SK-N-SH (cell line): ENCODE data around the gene PDHA2. TPM values are rescaled to one million over a fixed set of nuclear protein-coding genes. Genes with fewer than 3 reads are reported as not detected.

ENCODE experiments used
- CTCF ChIA-PET: fragments of 300-600, 350-600 bp; formaldehyde crosslinking; extraction: SDS; loops from one replicate; lab custom pipeline; 2021; lab: Yijun Ruan, JAX
- POLR2A ChIA-PET: fragments of 350-600 bp; sonication (Branson Sonifier 250); formaldehyde crosslinking; extraction: SDS; loops from one replicate; lab custom pipeline; 2020; ENCODE audit warnings: antibody characterized with exemption, inconsistent platforms; lab: Yijun Ruan, JAX
- DNase-seq: peaks from one replicate; pipeline ENCODE4 v3.0.0; 2012
- H2AFZ ChIP-seq: fragments of 200-600 bp; sonication (generic); 2 replicates; pipeline ENCODE4 v1.8.1; 2016; ENCODE audit warnings: antibody characterized with exemption, mild to moderate bottlenecking, low read depth
- H3F3A ChIP-seq: fragments of 200-600 bp; sonication (generic); replicated peaks from 2 replicates; pipeline ENCODE3; 2016; ENCODE audit warnings: antibody characterized with exemption, mild to moderate bottlenecking; ENCODE audit not compliant: insufficient read depth
- H3K27ac ChIP-seq, 2 experiments: fragments of 200-500 bp in 1 of 2; fragments of 200-600 bp in 1 of 2; sonication (Bioruptor generic) in 1 of 2; sonication (generic), shearing (Covaris generic) in 1 of 2; 2 replicates each; pipeline versions ENCODE4 v1.5.1 to v1.6.1; 2014 to 2016; ENCODE audit warnings: low read depth in 2 of 2, inconsistent platforms in 1 of 2, low read length in 1 of 2, mild to moderate bottlenecking in 1 of 2, mixed read lengths in 1 of 2
- H3K27me3 ChIP-seq: fragments of 200-600 bp; sonication (generic), shearing (Covaris generic); 2 replicates; pipeline ENCODE4 v1.6.1; 2016; ENCODE audit warnings: mixed run types; ENCODE audit not compliant: insufficient read depth
- H3K36me3 ChIP-seq, 2 experiments: fragments of 200-500 bp in 1 of 2; fragments of 200-600 bp in 1 of 2; sonication (Bioruptor generic) in 1 of 2; sonication (generic) in 1 of 2; replicated peaks in 1 of 2; 2 replicates each; pipeline versions ENCODE3 to v1.5.1; 2014 to 2016; ENCODE audit warnings: low read length in 1 of 2, mild to moderate bottlenecking in 1 of 2; ENCODE audit not compliant: insufficient read depth in 2 of 2, control insufficient read depth in 1 of 2
- H3K4me1 ChIP-seq, 2 experiments: fragments of 200-500 bp in 1 of 2; fragments of 200-600 bp in 1 of 2; sonication (Bioruptor generic) in 1 of 2; sonication (generic), shearing (Covaris generic) in 1 of 2; 2 replicates each; pipeline versions ENCODE4 v1.5.1 to v1.6.1; 2014 to 2016; ENCODE audit warnings: low read depth in 1 of 2, low read length in 1 of 2, mixed run types in 1 of 2; ENCODE audit not compliant: insufficient read depth in 2 of 2, control insufficient read depth in 1 of 2
- H3K4me2 ChIP-seq: fragments of 200-600 bp; sonication (generic), shearing (Covaris generic); 2 replicates; pipeline ENCODE4 v1.6.1; 2017; ENCODE audit warnings: mixed run types
- H3K4me3 ChIP-seq, 2 experiments: fragments of 200-500 bp in 1 of 2; fragments of 200-600 bp in 1 of 2; sonication (Bioruptor generic) in 1 of 2; sonication (generic), shearing (Covaris generic) in 1 of 2; 2 replicates each; pipeline versions ENCODE4 v1.5.1 to v1.8.1; 2014 to 2016; ENCODE audit warnings: low read depth in 2 of 2, inconsistent platforms in 1 of 2, low read length in 1 of 2, mild to moderate bottlenecking in 1 of 2, mixed read lengths in 1 of 2, moderate library complexity in 1 of 2
- H3K79me2 ChIP-seq: fragments of 200-600 bp; sonication (generic); 2 replicates; pipeline ENCODE4 v1.8.1; 2017; ENCODE audit warnings: mild to moderate bottlenecking; ENCODE audit not compliant: insufficient read depth
- H3K9ac ChIP-seq: fragments of 200-600 bp; sonication (generic); 2 replicates; pipeline ENCODE4 v1.6.1; 2017; ENCODE audit warnings: mixed run types
- H3K9me2 ChIP-seq: fragments of 200-600 bp; sonication (generic); 2 replicates; pipeline ENCODE4 v1.6.1; 2017; ENCODE audit warnings: mixed run types
- H3K9me3 ChIP-seq: fragments of 200-600 bp; sonication (generic); 2 replicates; pipeline ENCODE4 v1.6.1; 2017; ENCODE audit warnings: mixed run types, mild to moderate bottlenecking, moderate library complexity
- H4K20me1 ChIP-seq: fragments of 200-600 bp; sonication (generic); 2 replicates; pipeline ENCODE4 v1.6.1; 2017; ENCODE audit warnings: mild to moderate bottlenecking, mixed run types; ENCODE audit not compliant: insufficient read depth
- CHD2 ChIP-seq: fragments of 150-350 bp; IDR thresholded peaks from 2 replicates; pipeline ENCODE4 v1.6.1; 2018; ENCODE audit warnings: low read length; ENCODE audit not compliant: partially characterized antibody
- CTCF ChIP-seq: fragments of 200-600 bp; sonication (generic); IDR thresholded peaks from 2 replicates; pipeline ENCODE4 v1.6.1; 2017; ENCODE audit warnings: antibody characterized with exemption, mild to moderate bottlenecking, moderate library complexity
- ELF1 ChIP-seq: IDR thresholded peaks from 2 replicates; pipeline ENCODE4 v1.4.0; 2012
- EP300 ChIP-seq, 2 experiments: IDR thresholded peaks; 2 replicates each; pipeline versions ENCODE4 v1.4.0 to v1.6.1; 2012; ENCODE audit warnings: borderline replicate concordance in 1 of 2, low read depth in 1 of 2, low read length in 1 of 2
- EZH2phosphoT487 ChIP-seq: fragments of 200-600 bp; sonication (generic); IDR thresholded peaks from 2 replicates; pipeline ENCODE4 v1.6.1; 2017; ENCODE audit warnings: low read depth, mixed run types, mild to moderate bottlenecking, antibody characterized with exemption, moderate library complexity, borderline replicate concordance
- FOSL2 ChIP-seq: IDR thresholded peaks from 2 replicates; pipeline ENCODE4 v1.4.0; 2012; ENCODE audit warnings: low read depth, mild to moderate bottlenecking, moderate library complexity, borderline replicate concordance
- FOXJ3 ChIP-seq: sonication (generic); formaldehyde crosslinking; IDR thresholded peaks from 2 replicates; pipeline ENCODE4 v1.5.1; 2020; ENCODE audit warnings: mild to moderate bottlenecking, missing genetic modification reagents
- IRF3 ChIP-seq: fragments of 150-350 bp; IDR thresholded peaks from 2 replicates; pipeline ENCODE4 v1.6.1; 2016; ENCODE audit warnings: mild to moderate bottlenecking, low read depth, low read length
- MAX ChIP-seq: IDR thresholded peaks from 2 replicates; pipeline ENCODE4 v1.4.0; 2012; ENCODE audit warnings: low read depth
- MEF2A ChIP-seq: IDR thresholded peaks from 2 replicates; pipeline ENCODE4 v1.4.0; 2012; ENCODE audit warnings: low read depth, borderline replicate concordance
- NFIC ChIP-seq: IDR thresholded peaks from 2 replicates; pipeline ENCODE4 v1.4.0; 2012; ENCODE audit warnings: borderline replicate concordance
- NRF1 ChIP-seq: IDR thresholded peaks from 2 replicates; pipeline ENCODE4 v1.6.1; 2012; ENCODE audit warnings: low read depth, mild to moderate bottlenecking, low read length
- REST ChIP-seq: IDR thresholded peaks from 2 replicates; pipeline ENCODE4 v1.6.1; 2012; ENCODE audit warnings: mild to moderate bottlenecking, low read depth, low read length, moderate library complexity
- RXRA ChIP-seq: IDR thresholded peaks from 2 replicates; pipeline ENCODE4 v1.4.0; 2012; ENCODE audit warnings: low read depth, mild to moderate bottlenecking, borderline replicate concordance
- SIN3A ChIP-seq: IDR thresholded peaks from 2 replicates; pipeline ENCODE4 v1.6.1; 2012; ENCODE audit warnings: low read depth, mild to moderate bottlenecking, low read length, moderate library complexity, borderline replicate concordance
- TCF12 ChIP-seq: IDR thresholded peaks from 2 replicates; pipeline ENCODE4 v1.4.0; 2012
- TEAD4 ChIP-seq: IDR thresholded peaks from 2 replicates; pipeline ENCODE4 v1.4.0; 2012; ENCODE audit warnings: mild to moderate bottlenecking, borderline replicate concordance; ENCODE audit not compliant: insufficient read depth
- USF1 ChIP-seq: IDR thresholded peaks from 2 replicates; pipeline ENCODE4 v1.4.0; 2012; ENCODE audit warnings: low read depth, borderline replicate concordance
- YY1 ChIP-seq: IDR thresholded peaks from 2 replicates; pipeline ENCODE4 v1.4.0; 2012; ENCODE audit warnings: low read depth, mild to moderate bottlenecking
- WGBS: methylation state at CpG from one replicate; pipeline ENCODE4 v1.1.6; 2017; ENCODE audit warnings: low lambda C conversion rate; 5-methylcytosine and 5-hydroxymethylcytosine counted together
- polyA plus RNA-seq, 3 experiments: library from polyadenylated mRNA; depleted of rRNA; stranded (reverse); fragments of >200 nt; gene quantifications; 2 replicates each; pipeline ENCODE4 v1.2.3, GENCODE V29; 2012

Gene PDHA2
- polyA plus RNA-seq, 1 of the 3 experiments (the other 2 are of a cell fraction), result not detected

GRCh38 chr4:95869961-95870500 is 30.1 kb downstream of the PDHA2 start:
- CTCF ChIA-PET, result no interaction called here

More at GRCh38 chr4:95869961-95870500, 30.1 kb downstream of the PDHA2 start:
- no peak overlapping the region for H3K27ac ChIP-seq
- H4K20me1 ChIP-seq, result no peaks in the 10 kb centered on the region
- no peak for DNase-seq
- no peaks in the 10 kb centered on the region for H3K36me3 ChIP-seq
- no peaks in the 10 kb centered on the region for H3K9me2 ChIP-seq
- peaks cover 21% of the 10 kb centered on the region for H3K9me3 ChIP-seq
- WGBS, result 43% methylated on average over 1 of the region's 1 CpG
- H2AFZ ChIP-seq, result no peak overlapping the region
- POLR2A ChIA-PET, result no interaction called here
- TF ChIP-seq ELF1 (no peak), CTCF (no peak), IRF3 (no peak), SIN3A (no peak), MAX (no peak), EZH2phosphoT487 (no peak), NFIC (no peak), FOXJ3 (CRISPR knock-in tag) (no peak), FOSL2 (no peak), TCF12 (no peak), NRF1 (no peak), MEF2A (no peak), YY1 (no peak), EP300 (IDR thresholded peaks at IDR 0.05; ENCODE audit: borderline replicate concordance in 1 of 2, low read depth in 1 of 2, low read length in 1 of 2) (no peak), RXRA (no peak), TEAD4 (no peak), USF1 (no peak), CHD2 (no peak), REST (no peak)
- H3K9ac ChIP-seq, result no peak overlapping the region
- no peaks in the 10 kb centered on the region for H3K79me2 ChIP-seq
- H3K4me1 ChIP-seq, result no peaks in the 10 kb centered on the region
- no peaks in the 10 kb centered on the region for H3F3A ChIP-seq
- H3K27me3 ChIP-seq, result no peaks in the 10 kb centered on the region
- H3K4me2 ChIP-seq, result no peak overlapping the region
- no peak overlapping the region for H3K4me3 ChIP-seq
